Fibroblast of skin of left biceps (primary cell): ENCODE results near the gene MFSD2A.
"Not testable (repeated sequence)": the region's sequence is repeated elsewhere in the genome, so short reads cannot be mapped to it uniquely, and the experiment has no call there.

ENCODE experiments used
- DNase-seq, 2 experiments: peaks; one replicate each; pipeline ENCODE4 v3.0.0-alpha.2; 2013; ENCODE audit warnings: low read depth in 2 of 2

Gene MFSD2A

DNA sequence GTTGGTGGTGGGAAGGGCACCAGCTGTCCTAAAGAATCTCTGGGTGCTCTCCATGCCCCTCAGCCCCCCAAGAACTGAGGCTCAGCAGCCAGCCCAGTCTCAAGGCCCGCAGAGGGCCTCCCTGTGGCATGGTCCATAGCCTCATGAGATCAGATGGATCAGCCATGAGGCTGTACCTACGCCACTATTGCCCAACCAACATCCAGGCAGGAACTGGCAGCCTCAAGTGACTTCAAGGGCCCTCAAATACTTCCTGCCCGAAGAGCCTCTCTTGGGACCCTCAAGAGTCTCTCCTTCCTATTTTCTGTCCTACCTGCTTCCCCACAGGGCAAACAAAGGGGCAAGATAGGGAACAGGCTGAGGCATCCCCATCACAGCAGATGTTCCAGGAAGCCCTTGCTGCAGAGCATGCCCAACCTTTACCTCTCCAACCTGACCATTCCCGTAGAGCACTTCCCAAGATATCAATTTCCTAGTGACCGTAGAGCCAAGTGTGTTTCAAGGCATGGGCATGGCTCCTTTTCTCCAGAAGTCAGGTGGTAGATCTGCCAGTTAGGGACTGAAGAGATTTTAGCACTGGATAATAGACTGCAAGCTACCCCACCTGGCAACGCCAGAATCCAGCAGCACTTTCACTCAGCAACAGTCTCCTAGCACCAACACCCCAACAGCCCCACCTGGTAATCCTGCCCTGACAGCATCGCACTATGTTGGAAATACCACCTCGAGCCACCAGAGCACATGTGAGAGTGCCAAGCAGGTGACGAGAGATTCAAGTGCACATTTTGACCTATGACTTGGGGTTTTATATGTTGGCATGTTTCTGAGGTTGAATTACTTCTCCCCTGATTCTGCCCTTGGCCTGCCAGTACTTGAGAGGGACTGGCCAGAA lies 13.7 kb upstream of the MFSD2A start:
- no peak for DNase-seq

DNA sequence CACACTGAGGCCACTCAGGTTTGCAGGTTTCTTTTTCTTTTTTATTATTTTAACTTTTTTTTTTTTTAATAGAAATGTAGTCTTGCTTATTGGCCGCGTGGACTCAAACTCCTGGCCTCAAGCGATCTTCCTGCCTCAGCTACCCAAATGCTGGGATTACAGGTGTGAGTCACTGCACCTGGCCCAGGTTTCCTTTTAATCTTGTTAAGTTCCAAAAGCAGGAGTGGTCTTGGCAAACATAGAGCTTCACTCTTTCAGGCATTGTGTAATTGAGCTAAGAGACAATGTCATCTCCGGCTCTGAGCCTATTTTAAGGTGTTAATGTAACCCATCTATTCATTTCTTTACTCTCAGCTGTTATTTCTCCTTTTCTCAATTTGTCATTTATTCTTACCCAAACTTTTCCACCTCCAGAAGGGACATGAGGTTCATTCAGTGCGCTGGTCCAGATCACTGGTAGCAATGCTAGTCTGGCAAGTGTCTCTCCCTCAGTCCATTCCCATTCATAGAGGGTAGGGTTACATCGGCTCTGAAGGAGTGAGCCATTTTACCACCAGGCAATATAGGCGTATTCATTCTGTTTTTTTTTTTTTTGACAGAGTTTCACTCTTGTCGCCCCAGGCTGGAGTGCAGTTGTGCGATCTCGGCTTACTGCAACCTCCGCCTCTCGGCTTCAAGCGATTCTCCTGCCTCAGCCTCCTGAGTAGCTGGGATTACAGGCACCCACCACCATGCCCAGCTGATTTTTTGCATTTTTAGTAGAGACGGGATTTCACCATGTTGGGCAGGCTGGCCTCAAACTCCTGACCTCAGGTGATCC lies 11.3 kb upstream of the MFSD2A start:
- DNase-seq = no peak

DNA sequence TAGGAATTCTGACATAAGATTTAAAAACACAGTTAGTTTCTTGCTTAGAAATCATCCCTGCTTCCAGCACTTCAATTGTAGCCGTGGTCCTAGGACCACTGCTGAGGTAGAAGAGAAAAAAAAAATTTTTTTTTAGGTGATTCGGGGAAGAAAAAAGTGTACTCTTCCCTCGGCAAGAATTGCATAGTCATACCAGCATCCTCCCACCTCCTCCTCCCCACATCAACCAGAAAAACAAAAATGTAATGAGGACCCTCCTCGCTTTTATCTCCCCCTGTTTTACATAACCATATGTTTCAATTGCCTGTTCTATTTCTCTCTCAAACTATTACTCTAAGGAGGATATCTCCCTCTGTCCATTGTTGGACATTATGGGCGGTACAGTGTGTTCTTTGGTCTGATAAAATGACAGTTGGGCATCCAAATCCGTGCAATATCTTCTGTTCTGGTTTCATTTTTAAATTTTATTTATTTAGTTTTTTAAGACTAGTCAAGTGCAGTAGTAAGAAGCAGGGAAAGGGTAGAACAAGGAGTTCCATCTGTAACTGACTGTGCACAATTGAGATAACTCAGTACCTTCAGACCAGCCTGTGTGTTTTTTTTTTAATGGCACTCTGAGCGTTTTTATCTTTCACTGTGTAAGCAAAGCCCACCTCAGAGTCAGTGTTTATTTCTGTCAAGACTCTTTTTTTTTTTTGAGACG lies 10.4 kb upstream of the MFSD2A start:
- DNase-seq = no peak

DNA sequence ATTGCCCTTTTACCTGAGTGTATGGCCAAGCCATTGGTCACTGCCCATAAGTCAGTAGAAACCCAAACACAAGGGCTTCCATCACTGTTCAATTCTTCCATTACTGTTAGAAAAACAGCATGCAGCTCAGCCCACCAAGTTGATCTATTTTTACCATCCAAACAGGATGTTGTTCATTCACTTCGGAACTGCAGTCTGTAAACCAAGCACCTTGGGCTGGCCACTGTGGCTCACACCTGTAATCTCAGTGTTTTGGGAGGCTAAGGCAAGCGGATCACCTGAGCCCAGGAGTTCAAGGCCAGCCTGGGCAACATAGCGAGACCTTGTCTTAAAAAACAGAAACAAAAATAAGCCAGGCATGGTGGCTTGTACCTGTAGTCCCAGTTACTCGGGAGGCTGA lies 8.7 kb upstream of the MFSD2A start:
- no peak for DNase-seq

DNA sequence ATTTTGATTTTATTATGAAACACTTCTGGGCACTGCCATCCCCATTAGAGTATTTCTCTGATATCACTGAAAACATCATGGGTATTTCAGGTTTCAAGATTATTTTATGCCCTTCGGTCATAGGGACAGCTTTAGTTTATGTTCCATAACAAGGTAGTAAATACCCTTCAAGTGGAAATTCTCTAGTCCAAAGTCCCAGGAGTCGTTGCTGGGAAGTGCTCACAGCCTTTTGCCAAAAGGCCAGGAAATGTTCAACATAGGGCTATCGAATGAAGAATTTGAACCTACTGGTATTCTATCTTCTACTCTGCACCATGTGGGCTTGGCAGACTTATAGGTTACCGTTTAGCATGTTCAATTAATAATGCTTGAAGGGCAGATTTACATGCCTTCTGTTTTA lies 7.7 kb upstream of the MFSD2A start:
- no peak for DNase-seq

DNA sequence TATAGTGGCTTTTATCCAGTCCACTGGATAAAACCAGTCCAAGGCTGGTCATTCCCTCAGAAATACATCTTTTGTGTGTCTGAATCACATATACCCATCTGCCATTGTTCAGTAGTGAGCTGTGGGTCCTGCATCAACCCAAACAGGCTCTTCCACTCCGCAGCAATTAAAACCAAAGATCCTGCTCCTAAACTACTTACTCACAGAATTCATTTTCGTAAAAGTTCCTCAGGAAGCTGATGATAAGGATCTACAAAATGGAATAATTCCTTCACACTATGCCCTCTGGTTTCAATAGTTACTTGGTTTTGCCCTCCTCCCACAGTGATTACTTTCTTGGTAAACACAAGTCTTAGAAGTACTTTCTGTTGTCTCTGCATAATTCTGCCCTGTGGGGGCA lies 5.1 kb upstream of the MFSD2A start:
- DNase-seq = no peak

DNA sequence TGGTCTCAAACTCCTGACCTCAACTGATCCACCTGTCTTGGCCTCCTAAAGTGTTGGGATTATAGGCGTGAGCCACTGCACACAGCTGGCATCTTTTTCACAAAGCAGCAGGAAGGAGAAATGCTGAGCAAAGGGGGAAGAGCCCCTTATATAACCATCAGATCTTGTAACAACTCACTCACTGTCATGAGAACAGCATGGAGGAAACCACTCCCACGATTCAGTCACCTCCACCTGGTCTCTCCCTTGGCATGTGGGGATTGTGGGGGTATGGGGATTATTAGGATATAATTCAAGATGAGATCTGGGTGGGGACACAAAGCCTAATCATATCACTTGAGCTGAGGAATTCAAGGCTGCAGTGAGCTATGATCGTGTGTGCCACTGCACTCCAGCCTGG lies 3.0 kb upstream of the MFSD2A start:
- DNase-seq = no peak

DNA sequence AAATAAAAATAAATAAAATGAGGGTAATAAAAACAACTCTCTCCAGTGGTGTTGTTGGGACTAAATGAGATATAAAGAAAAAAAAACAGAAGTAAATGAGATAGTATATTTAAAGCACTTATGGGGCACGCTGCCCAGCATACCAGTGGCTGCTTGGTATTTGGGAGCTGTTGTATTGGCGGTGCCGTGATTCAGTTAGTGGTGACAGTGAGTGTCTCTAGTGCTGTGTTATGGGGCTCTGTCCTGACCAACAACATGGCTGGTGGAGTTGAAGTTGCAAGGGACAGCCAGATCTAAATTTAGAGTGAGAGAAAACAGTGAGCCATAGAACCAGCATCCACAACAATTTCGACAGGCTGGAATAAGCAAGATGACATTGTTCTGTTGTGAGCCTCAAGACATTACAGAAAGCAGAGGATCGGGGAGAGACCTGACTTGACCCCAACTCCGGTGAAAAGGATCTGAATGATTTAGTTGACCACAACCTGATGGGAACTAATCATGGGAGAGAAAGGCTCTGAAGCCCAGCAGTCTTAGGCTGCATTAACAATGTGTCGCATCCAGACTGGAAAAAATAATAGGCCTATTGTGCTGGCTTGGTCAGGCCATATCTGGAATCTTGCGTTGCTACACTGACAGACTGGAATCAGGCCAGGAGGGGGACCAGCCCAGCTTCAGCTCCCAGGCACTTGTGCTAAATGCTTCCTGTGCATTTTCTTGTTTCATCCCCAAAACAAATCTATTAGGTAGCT lies 2.4 kb upstream of the MFSD2A start:
- no peak for DNase-seq

DNA sequence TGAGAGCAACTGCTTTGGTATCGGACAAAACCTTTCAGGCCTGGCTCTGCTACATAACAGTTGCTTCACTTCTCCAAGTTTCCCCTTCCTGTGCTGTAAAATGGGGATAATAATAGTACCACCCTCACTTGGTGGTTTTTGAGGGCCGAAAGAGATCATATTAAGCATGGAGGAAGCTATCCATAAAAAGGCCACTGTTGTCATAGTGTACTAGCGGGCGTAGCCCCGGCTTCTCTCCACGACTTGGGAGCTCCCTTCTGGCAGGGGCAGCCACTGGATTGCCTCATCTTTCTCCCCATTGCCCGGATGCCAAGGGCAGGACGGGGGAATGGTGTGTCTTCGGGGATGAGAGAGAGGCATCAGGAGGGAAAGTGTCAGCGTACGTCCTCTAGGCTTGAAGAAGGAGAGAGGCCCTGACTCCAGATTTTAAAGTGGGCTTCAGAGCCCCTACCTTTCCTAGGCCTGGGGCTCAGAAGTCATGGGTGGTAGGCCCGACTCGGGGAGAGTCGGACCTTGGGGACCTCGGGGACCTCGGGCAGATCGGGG lies 548 bp upstream of the MFSD2A start:
- no peak for DNase-seq

DNA sequence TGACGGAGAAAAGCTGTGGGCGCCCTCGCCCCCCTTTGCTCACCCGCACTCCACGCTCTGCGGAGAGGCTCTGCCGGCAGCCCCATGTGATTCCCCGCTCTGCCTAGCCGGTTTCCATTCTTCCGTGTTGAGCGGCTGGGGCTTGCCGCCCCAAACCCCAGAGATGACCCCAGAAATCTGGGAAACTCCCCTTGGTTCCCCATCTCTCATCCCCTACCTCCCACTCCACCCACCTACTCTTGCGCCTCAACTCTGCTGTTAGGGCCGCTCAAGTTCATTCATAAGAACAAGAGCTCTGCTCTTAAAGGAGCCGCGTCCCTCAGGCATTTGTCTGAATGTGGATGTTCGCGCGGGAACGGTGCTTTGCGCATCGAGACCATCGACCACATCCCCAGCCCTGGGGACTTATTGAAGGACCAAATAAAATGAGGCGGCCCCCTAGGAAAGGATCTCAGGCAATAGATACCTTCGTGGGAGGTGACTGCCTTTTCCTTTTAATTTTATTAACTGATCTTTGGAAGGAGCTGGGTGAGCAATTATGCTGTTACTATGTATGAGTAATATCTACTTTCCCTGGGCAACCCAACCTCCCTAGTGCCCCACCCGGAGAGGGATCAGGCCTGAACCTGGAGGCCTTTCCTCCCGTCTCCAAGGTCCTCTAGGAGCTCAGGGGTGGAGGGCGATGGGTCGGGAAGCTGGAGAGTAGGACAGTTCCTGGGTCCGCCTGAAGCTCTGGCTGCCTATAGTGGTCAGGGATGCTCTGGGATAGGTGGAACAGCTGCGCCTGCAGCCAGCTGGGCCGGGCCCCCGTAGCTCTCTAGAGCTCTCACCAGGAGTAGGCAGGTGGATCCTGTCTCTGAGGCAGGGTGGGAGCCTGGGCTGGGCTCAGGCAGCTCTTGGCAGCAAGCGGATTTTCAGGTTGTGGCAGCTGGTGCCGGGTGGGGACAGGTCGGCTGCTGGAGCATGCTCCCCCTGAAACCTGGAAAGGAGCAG lies 898 bp downstream of the MFSD2A start:
- no peak for DNase-seq

DNA sequence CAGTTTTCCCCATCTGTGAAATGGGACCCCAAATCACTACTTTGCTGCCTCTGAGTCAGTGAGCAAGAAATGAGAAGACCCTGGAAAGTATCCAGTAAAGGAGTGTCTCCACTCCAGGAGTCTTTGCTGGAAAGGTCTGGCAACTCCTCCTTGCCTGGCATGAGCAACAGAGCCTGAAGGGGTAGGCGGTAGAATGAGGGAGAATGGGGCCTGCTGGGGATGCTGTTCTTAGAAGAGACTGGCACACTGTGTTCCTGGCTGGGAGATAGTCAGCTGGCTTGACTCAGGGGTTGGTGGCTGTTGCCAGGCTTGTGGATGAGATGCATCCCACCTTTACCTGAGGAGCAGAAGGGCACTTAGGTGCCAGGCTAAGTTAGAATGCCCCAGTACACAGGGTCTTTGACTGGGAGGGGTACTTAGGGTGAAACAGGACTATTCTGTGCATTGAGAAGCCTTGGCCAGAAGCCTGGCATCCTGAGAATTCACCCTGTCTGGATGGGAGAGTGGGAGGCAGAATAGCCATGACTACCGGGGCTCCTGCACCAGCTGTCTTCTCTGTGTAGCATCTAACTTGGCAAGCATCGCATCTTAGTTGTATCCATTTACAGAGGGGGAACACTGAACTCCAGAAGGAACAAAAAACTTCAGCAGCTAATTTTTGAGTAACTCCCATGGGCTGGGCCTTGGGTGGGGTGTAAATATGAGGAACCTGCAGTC lies 2.5 kb downstream of the MFSD2A start:
- no peak for DNase-seq

DNA sequence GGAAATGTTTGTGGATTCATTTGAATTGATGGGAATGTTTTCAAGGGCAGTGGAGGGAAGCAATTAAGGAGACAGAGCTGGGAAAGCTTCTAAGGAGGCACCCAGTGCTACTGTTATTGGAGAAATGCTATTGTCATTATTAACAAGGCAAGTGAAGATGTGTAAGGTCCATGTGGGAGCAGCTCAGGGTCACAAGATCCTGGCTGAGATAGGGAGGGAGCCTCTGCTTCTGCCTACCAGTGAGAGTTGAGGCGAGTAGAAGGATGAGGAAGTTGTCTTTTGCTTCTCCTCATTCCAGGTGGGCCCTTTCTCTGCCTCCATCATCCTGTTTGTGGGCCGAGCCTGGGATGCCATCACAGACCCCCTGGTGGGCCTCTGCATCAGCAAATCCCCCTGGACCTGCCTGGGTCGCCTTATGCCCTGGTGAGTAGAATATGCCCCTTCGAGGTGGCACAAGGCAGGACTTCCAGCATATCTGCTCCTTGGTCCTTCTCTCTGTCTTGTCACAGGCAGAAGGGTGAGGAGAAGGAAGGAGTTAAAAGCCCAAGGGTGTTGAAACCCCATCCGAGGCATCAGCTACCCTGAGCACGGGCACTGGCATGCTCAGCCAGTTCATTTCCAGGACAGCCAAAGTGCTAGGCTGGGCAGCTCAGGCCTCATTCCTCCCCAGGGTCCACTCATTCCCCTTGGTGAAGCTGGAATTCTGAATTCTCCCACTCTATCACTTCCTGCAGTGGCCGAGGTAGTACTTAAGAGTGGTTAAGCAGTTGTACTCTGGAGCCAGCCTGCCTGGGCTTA lies 3.7 kb downstream of the MFSD2A start:
- no peak for DNase-seq

DNA sequence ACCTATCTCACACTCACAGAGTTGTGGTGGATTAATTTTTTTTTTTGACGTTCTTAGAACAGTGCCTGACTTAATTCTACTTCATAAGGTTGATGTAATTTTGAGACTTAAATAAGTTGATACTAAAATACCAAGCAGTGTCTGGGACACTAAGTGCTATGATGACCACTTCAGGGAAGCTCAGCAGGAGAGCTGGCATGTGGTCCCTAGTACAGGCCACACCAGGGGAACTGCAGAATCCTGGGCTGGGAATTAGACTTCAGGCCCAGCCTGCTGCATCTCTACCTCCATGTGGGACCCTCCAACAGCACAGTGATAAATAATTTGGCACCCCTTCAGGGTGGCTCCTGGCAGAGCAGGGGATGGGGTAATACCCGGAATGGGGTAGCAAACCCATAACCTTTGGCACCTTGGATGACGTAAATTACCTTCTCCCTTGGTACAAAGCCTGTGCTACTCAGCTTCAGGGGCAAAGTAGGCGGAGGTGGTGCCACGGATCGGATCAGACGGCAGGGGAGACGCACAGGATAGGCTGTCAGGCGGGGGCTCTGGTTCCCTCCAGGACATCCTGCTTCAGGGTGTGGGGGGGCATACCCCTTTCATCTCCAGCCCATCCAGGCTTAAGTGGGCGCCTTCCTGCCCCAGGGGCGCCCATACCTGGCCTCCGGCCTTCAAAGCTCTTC lies 4.8 kb downstream of the MFSD2A start:
- no peak for DNase-seq

DNA sequence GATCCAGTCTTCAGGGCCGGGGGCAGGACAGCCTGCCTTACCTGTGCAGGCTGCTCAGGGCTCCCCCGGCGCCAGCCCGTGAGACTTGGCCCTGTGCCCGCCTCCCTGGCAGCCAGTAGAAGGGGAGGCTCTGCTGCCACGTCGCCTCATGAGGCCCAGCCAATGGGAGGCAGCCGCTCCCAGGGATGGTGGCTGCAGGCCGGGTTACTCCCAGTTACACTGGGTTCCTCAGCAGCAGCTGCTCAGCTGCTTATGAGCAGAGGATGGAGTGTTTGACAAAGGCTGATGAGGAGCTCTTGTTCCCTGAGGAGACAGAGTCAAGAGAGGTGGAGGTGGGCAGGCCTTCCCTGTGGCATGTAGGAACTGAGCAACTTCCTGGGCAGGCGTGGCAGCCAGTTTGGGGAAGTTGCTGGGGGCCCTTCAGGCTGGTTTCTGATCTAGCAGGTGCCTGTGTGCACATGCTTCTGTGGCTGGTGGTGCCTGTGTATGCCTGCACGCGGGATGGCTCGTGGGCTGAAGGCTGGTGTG lies 5.5 kb downstream of the MFSD2A start:
- DNase-seq = no peak

DNA sequence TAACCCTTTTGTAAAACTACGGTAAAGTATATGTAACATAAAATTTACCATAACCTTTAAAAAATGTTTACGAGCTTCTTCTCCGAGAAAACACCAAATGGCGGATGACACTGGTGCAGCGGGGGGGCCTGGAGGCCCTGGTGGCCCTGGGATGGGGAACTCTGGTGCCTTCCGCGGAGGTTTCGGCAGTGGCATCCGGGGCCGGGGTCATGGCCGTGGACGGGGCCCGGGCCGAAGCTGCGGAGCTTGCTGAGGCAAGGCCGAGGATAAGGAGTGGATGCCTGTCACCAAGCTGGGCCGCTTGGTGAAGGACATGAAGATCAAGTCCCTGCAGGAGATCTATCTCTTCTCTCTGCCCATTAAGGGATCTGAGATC lies 7.5 kb downstream of the MFSD2A start:
- DNase-seq = no peak

DNA sequence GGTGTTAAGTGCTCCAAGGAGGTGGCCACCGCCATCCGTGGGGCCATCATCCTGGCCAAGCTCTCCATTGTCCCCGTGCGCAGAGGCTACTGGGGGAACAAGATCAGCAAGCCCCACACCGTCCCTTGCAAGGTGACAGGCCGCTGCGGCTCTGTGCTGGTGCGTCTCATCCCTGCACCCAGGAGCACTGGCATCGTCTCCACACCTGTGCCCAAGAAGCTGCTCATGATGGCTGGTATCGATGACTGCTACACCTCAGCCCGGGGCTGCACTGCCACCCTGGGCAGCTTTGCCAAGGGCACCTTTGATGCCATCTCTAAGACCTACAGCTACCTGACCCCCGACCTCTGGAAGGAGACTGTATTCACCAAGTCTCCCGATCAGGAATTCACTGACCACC lies 8.0 kb downstream of the MFSD2A start:
- DNase-seq = not testable (repeated sequence)

DNA sequence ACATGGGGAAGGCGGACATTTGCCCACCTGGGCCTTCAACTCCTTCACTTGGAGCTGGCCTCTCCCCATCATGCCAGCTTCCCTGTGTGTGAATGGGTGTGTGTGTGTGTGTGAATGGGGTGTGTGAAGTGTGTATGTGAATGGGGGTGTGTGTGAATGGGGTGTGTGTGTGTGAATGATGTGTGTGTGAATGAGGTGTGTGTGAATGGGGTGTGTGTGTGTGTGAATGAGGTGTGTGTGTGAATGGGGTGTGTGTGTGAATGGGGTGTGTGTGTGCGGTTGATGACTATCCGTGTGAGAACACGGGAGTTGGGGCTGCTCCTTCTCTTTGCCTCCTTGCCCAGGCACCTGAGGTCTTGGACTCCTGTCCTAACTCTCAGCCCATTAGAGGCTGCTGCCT lies 9.6 kb downstream of the MFSD2A start:
- no peak for DNase-seq

DNA sequence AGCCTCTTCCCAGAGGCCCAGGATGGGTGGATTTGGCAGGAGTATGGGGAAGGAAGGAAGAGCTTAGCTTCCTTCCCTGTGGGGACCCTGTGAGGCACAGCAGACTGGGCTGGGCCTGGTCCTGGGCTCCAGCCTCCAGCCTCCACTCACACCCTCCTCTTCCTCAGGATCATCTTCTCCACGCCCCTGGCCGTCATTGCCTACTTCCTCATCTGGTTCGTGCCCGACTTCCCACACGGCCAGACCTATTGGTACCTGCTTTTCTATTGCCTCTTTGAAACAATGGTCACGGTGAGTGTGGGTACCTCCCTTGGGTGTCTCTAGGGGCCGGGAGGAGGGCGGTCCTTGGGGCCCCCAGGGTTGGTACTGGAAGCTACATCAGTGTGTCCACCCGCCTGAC lies 10.1 kb downstream of the MFSD2A start:
- no peak for DNase-seq
